ENCODE results near the gene PSMB2.

Gene PSMB2

GRCh38 chr1:35640380-35641232 lies 720 bp downstream of the PSMB2 start:
- DNase-seq = peak; percentile 7

DNA sequence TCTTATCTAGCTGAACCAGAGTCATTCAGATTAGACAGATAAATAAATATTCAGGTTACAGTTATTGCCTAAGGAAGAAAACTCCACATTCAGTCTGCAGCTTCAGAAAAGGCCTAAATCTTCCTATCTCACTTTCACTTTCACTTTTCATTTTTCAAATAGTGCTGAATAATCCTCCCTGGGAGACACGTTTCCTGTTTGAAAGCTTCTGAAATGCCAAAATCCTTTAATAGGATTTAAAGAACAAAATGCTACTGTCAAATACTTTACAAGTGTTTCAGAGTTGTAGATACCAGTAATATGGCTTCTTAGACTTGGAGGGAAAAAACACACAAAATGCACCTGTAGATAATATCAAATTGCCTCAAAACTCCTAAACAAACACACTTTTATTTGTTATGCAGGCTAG lies 3.9 kb downstream of the PSMB2 start:
- no peak for DNase-seq

- DNase-seq = no peak
Measured at GRCh38 chr1:35633547-35633946, 7.8 kb downstream of the PSMB2 start.

DNA sequence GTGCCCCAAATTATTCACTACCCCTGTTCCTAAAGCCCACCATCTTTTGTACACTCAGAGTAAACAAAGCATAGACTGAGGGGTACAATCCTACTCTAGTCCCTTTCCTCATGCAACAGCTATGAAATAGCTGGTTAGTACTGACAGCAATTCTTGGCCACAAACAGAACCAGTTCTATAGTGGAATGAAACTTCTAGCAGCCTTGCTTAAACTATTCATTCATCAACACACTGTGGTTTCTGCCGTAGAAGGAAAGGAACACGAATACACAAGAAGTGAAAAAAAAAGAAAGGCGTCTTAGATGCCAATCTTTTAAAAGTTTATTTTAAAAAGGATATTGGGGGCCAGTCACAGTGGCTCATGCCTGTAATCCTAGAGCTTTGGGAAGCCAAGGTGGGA lies 9.9 kb downstream of the PSMB2 start:
- no peak for DNase-seq

DNA sequence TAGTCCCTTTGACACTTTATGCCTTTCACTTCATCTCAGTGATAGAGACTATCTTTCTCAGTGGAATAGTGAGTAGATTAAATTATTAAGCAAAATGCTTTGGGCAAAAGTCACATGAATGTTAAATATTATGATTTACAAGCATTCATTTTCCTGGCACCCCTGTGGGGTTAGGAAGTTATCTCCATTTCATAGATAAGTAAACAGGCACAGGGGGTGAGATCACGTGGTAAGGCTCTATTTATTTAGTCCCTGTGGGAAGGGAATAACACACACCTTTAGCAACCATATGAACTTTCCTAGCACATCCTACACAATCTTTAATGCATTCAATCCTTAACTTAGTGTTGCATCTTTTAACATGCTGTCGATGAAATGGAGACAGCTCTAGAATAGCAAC lies 12.3 kb downstream of the PSMB2 start:
- DNase-seq = no peak

- DNase-seq = no peak
Measured at GRCh38 chr1:35623832-35624231, 17.5 kb downstream of the PSMB2 start.

GRCh38 chr1:35622510-35623178 lies 18.7 kb downstream of the PSMB2 start:
- DNase-seq = no peak

DNA sequence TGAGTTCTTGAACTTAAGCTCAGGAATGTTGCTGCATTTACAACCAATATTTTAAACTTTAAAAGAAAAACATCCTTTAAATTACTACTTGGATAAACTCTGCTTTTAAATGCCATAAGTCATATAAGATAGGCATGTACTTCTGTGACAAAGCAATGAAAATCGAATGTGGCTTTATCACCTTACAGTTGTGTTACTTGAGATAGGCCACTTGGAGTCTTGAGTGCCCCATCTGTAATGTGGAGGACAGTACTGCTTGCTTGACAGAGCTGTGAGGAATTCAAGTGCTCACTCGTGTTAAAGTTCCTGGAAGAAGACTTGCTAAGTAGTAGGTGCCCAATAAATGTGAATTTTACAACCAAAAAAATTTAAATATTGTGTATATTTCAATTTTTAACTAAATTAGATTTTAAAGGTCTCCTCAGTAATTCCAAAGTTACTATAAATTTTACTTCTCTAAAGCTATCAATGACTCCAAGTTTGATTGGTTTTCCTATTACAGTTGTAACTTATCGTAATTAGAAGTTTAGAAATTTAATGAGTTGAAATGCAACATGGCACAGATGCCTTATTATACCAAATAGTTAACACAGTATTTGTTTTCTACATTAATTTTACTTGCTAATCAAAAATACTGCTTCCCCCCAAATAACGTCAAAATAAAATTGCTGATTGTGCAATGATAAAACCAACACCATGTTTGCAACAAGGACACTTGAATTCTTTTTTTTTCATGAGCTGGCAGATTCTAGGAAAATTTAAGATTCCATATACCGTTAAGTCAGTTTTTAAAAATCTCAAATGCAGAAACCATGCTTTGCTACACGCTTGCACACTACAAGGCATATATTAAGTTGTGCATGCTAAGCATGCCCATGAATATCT lies 21.8 kb downstream of the PSMB2 start:
- DNase-seq = no peak

GRCh38 chr1:35615440-35615839 lies 25.9 kb downstream of the PSMB2 start:
- DNase-seq = no peak

DNA sequence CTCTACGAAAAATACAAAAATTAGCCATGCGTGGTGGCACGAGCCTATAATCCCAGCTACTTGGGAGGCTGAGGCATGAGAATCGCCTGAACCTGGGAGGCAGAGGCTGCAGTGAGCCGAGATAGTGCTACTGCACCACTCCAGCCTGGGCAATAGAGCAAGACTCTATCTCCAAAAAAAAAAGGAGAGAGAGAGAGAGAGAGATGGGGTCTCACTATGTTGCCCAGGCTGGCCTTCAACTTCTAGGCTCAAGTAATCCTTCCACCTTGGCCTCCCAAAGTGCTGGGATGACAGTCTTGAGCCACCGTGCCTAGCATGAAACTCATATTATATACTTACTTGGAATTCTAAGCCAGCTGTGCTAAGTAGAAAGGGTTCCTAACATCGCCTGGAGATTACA lies 29.7 kb downstream of the PSMB2 start:
- DNase-seq = no peak

GRCh38 chr1:35605867-35606182 lies 35.5 kb downstream of the PSMB2 start:
- no peak for DNase-seq

- DNase-seq = no peak
Measured at GRCh38 chr1:35605071-35605866, 36.1 kb downstream of the PSMB2 start.

DNA sequence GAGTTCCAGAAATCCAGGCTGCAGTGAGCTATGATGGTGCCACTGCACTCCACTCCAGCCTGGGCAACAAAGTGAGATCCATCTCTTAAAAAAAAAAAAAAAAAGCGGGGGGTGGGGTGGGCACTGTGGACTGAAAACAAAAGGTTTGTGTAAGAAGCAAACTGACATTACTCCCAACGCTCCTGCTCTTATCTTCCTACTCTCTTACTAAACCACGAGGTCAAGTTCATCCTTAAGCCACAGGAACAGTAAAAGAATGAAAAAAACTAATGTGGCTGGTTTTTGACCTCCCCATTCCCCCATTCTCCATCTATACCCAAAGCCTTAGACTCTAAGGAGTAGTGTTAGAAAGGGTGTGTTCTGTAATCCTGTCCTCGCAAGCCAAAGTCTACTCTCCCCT lies 37.4 kb downstream of the PSMB2 start:
- DNase-seq = no peak

- DNase-seq = no peak
Measured at GRCh38 chr1:35603468-35603867, 37.9 kb downstream of the PSMB2 start.

DNA sequence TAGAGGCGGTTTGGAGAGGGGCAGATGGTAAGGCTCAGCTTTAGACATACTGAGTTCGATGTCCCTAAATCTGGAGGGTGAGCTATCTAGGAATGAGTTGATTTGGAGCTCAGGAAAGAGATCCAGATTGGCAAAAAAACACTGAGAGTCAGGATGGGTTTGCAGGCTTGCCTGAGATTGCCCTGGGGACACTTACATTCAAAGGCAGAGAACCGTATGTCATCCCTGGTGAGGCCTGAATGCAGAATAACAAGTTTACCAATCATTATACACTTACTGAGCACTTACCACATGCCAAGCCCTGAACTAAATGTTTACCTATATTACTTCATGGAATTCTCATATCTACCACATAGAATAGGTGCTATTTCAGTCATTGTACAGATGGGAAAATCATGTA lies 40.7 kb downstream of the PSMB2 start:
- no peak for DNase-seq

GRCh38 chr1:35599411-35599810 lies 41.9 kb downstream of the PSMB2 start:
- DNase-seq = no peak

DNA sequence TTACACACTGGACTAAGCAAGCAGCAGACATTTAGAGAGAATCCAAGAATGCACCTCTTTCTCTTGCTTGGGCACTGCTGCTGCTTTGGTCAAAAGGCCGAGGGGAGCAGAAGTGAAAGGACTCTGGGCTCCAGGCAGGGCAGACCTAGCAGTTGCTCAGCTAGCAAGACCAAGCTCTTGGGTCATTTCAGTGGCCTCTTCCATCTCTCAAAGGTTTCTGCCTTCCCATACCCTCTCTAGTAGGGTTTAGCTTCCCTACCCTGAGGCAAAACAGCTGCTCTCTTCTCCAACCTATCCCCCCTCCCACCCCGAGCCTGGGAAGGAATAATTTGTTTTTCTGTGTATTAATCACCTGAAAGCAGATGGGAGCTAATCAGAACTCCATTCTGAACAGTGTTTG lies 42.4 kb downstream of the PSMB2 start:
- DNase-seq = no peak

DNA sequence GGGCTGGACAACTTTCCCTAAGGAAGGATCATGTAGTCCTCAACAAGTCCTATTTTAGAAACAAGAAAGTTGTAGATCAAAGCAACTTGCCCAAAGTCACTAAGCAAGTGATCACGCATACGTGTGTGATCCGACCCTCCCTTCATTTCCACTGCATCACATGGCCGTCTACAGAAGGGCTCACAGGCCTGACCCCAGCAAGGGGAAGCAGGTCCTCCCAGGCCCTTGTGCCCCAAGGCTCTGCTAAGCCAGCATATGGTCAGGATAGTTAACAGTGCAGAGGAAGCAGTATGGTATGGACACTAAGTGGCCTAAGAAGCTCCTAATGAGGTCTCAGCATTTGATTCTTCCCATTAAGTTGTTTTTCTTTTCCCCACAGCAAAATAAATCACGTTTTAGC lies 43.5 kb downstream of the PSMB2 start:
- DNase-seq = no peak

DNA sequence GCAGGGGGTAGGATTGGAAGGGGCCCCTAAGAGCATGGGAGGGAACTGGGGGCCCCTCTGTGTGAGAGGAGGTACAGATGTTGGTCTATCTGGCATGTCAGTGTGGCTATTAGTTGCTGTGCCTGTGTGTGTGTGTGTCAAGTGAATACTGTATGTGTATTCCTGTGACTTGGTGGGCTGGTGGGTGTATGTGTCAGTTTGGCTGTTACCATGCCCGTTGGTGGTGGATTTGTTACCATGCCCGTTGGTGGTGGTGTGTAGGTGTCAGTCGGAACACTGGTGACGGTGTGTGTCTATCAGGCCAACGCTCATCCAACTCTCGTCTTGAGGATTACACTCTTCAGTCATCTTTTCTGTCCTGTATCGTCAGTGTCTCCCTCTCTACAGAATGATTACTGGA lies 45.6 kb downstream of the PSMB2 start:
- DNase-seq = no peak

DNA sequence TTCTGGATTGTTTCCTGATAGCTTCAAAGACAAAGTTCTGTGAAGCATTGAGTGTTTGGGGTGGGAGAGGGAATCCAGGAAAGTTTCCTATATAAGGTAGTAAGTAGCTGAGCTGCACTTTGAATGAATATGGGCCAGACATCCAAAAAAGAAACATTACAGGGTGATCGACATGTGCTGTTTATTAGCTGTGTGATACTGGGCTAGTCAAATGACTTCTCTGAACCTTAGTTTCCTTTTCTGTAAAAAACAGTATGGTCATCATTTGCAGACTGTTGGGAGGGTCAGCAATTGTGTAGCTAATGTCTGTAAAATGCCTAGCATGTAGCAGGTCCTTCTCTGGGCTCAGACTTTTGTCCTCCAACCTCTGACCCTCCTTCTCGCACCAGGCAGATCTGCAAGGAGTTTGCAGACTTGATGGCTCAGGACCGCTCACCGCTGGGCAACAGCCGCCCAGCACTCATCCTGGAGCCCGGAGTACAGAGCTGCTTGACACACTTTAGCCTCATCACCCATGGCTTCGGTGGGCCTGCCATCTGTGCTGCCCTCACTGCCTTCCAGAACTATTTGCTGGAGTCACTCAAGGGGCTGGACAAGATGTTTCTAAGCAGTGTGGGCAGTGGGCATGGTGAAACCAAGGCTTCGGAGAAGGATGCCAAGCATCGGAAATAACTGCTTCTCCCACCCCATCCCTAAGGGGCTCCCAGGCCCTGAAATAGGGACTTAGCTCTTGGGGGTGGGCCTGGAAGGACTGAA lies 47.1 kb downstream of the PSMB2 start:
- no peak for DNase-seq

- no peak for DNase-seq
Measured at GRCh38 chr1:35592991-35593769, 48.1 kb downstream of the PSMB2 start.

Data from stimulated activated CD4-positive, alpha-beta T cell treated with anti-CD3 and anti-CD28 coated beads, Interleukin-4, amount 100 ng/mL, for 1 hour (primary cell).